NCI-H82 treated with DMSO at 0.1 percent for 48 hours (cell line): ENCODE results near the gene OR4M1.
"Not testable (repeated sequence)": the region's sequence is repeated elsewhere in the genome, so short reads cannot be mapped to it uniquely, and the experiment has no call there.

Experiments
- DNase-seq: peaks from one replicate; lab custom pipeline; 2025; ENCODE audit not compliant: unreplicated experiment; lab: John Stamatoyannopoulos, UW

The OR4M1 gene

GRCh38 chr14:19773204-19773603 is at the start of gene OR4M1:
TSS of gene OR4M1 (plus strand) at chr14:19773504. CDS start at chr14:19780323, 6,819 bp downstream.
- DNase-seq = not testable (repeated sequence)

GRCh38 chr14:19729359-19729758 is 43.9 kb upstream of the OR4M1 start:
- DNase-seq = no peak

- no peak for DNase-seq
These were observed 43.5 kb upstream of the OR4M1 start for GRCh38 chr14:19729763-19730162.

- not testable (repeated sequence) for DNase-seq
These were observed 39.4 kb upstream of the OR4M1 start for GRCh38 chr14:19733893-19734292.

- DNase-seq = no peak
These were observed 30.0 kb upstream of the OR4M1 start, which contains the start of gene OR4Q3 for GRCh38 chr14:19743256-19743655. TSS of gene OR4Q3 (plus strand) at chr14:19743571.

- DNase-seq = not testable (repeated sequence)
These were observed 21.0 kb upstream of the OR4M1 start for GRCh38 chr14:19752316-19752715.

GRCh38 chr14:19754172-19754571 is 19.1 kb upstream of the OR4M1 start:
- DNase-seq = no peak

- not testable (repeated sequence) for DNase-seq
These were observed 1.8 kb upstream of the OR4M1 start for GRCh38 chr14:19771491-19771890.

GRCh38 chr14:19771895-19772430 is 1.3 kb upstream of the OR4M1 start:
- no peak for DNase-seq

- DNase-seq = not testable (repeated sequence)
These were observed 850 bp upstream of the OR4M1 start for GRCh38 chr14:19772454-19772853.

- no peak for DNase-seq
These were observed 2.3 kb downstream of the OR4M1 start for GRCh38 chr14:19775587-19775986.

GRCh38 chr14:19785848-19786247 is 12.5 kb downstream of the OR4M1 start:
- DNase-seq = not testable (repeated sequence)

- not testable (repeated sequence) for DNase-seq
These were observed 14.0 kb downstream of the OR4M1 start for GRCh38 chr14:19787318-19787717.

- not testable (repeated sequence) for DNase-seq
These were observed 14.8 kb downstream of the OR4M1 start for GRCh38 chr14:19788150-19788549.

- DNase-seq = not testable (repeated sequence)
These were observed 23.3 kb downstream of the OR4M1 start for GRCh38 chr14:19796520-19797108.

GRCh38 chr14:19799880-19800279 is 26.6 kb downstream of the OR4M1 start:
- no peak for DNase-seq

GRCh38 chr14:19800282-19801117 is 27.2 kb downstream of the OR4M1 start:
- DNase-seq = no peak

- no peak for DNase-seq
These were observed 27.8 kb downstream of the OR4M1 start for GRCh38 chr14:19801118-19801464.

- DNase-seq = not testable (repeated sequence)
These were observed 30.2 kb downstream of the OR4M1 start, which contains the start of gene OR4N2 for GRCh38 chr14:19803470-19803869. TSS of gene OR4N2 (plus strand) at chr14:19803770. CDS start at chr14:19827449, 23,679 bp downstream.

- DNase-seq = not testable (repeated sequence)
These were observed 40.0 kb downstream of the OR4M1 start for GRCh38 chr14:19813171-19813920.

GRCh38 chr14:19819879-19820278 is 46.6 kb downstream of the OR4M1 start:
- DNase-seq = not testable (repeated sequence)
